HEK293 (cell line): ENCODE data around the gene UGT2B17.

ENCODE experiments used
- AEBP2 ChIP-seq: fragments of 450-650 bp; formaldehyde crosslinking; IDR thresholded peaks from 2 replicates; pipeline ENCODE4 v1.5.1; 2016; ENCODE audit warnings: missing biosample characterization, missing genetic modification characterization, borderline replicate concordance
- CTCF ChIP-seq: fragments of 450-650 bp; formaldehyde crosslinking; IDR thresholded peaks from 2 replicates; pipeline ENCODE4 v1.5.1; 2016; ENCODE audit warnings: missing biosample characterization, missing genetic modification characterization
- KLF16 ChIP-seq: fragments of 450-650 bp; formaldehyde crosslinking; IDR thresholded peaks from 2 replicates; pipeline ENCODE4 v1.5.1; 2017; ENCODE audit warnings: missing biosample characterization, missing genetic modification characterization
- PBX3 ChIP-seq: sonication (generic); formaldehyde crosslinking; IDR thresholded peaks from 2 replicates; pipeline ENCODE4 v1.8.1; 2022; ENCODE audit warnings: mild to moderate bottlenecking, moderate library complexity, missing genetic modification reagents
- PRDM10 ChIP-seq: fragments of 450-650 bp; formaldehyde crosslinking; IDR thresholded peaks from 2 replicates; pipeline ENCODE4 v1.5.1; 2016; ENCODE audit warnings: missing biosample characterization, missing genetic modification characterization
- TCF7L2 ChIP-seq: IDR thresholded peaks from 2 replicates; pipeline ENCODE4 v1.6.1; 2011; ENCODE audit warnings: low read depth, mild to moderate bottlenecking, inconsistent platforms, low read length, moderate library complexity, borderline replicate concordance
- ZBTB21 ChIP-seq: fragments of 450-650 bp; formaldehyde crosslinking; IDR thresholded peaks from 2 replicates; pipeline ENCODE4 v1.5.1; 2017; ENCODE audit warnings: missing biosample characterization, missing genetic modification characterization
- ZNF223 ChIP-seq: fragments of 450-650 bp; formaldehyde crosslinking; IDR thresholded peaks from 2 replicates; pipeline ENCODE4 v1.5.1; 2016; ENCODE audit warnings: missing biosample characterization, missing genetic modification characterization
- ZNF23 ChIP-seq: fragments of 450-650 bp; formaldehyde crosslinking; IDR thresholded peaks from 2 replicates; pipeline ENCODE4 v1.5.1; 2016; ENCODE audit warnings: missing biosample characterization, missing genetic modification characterization, borderline replicate concordance
- ZNF280D ChIP-seq: fragments of 450-650 bp; formaldehyde crosslinking; IDR thresholded peaks from 2 replicates; pipeline ENCODE4 v1.5.1; 2016; ENCODE audit warnings: missing biosample characterization, missing genetic modification characterization
- ZNF398 ChIP-seq: fragments of 450-650 bp; formaldehyde crosslinking; IDR thresholded peaks from 2 replicates; pipeline ENCODE4 v1.5.1; 2017; ENCODE audit warnings: missing biosample characterization, missing genetic modification characterization
- ZNF558 ChIP-seq: fragments of 450-650 bp; formaldehyde crosslinking; IDR thresholded peaks from 2 replicates; pipeline ENCODE4 v1.5.1; 2016; ENCODE audit warnings: missing biosample characterization, missing genetic modification characterization
- ZNF629 ChIP-seq: fragments of 450-650 bp; formaldehyde crosslinking; IDR thresholded peaks from 2 replicates; pipeline ENCODE4 v1.5.1; 2017; ENCODE audit warnings: missing biosample characterization, missing genetic modification characterization
- ZNF707 ChIP-seq: fragments of 450-650 bp; formaldehyde crosslinking; IDR thresholded peaks from 2 replicates; pipeline ENCODE4 v1.5.1; 2016; ENCODE audit warnings: missing biosample characterization, missing genetic modification characterization

- TF ChIP-seq CTCF (tag by site-specific recombination): no peak
- TF ChIP-seq PBX3 (CRISPR knock-in tag): no peak
- no peak for TF ChIP-seq PRDM10
- no peak for TF ChIP-seq TCF7L2
- TF ChIP-seq KLF16: no peak
- TF ChIP-seq ZNF280D (tag by site-specific recombination): no peak
- TF ChIP-seq ZNF707 (tag by site-specific recombination): no peak
- TF ChIP-seq ZBTB21: no peak
- no peak for TF ChIP-seq ZNF398 (tag by site-specific recombination)
- no peak for TF ChIP-seq AEBP2
- no peak for TF ChIP-seq ZNF23 (tag by site-specific recombination)
- no peak for TF ChIP-seq ZNF223 (tag by site-specific recombination)
- no peak for TF ChIP-seq ZNF558 (tag by site-specific recombination)
- no peak for TF ChIP-seq ZNF629 (tag by site-specific recombination)
These were observed 81.4 kb downstream of the UGT2B17 start for GRCh38 chr4:68494688-68495087.
